PC-9 (cell line): ENCODE results near the gene MAPK10. TPM values are rescaled to one million over a fixed set of nuclear protein-coding genes. Genes with fewer than 3 reads are reported as not detected.

ENCODE experiments used
- BruUV-seq: library from RNA; stranded (reverse); fragments of 400-500 nt; replicated peaks from 2 replicates; lab custom pipeline; 2021; lab: Mats Ljungman, UMichigan
- CTCF ChIA-PET: fragments of 300-600 bp; sonication (Branson Sonifier 250); formaldehyde crosslinking; loops from one replicate; lab custom pipeline; 2022; ENCODE audit warnings: antibody characterized with exemption; lab: Charles Lee
- POLR2A ChIA-PET: fragments of 300-600 bp; sonication (Branson Sonifier 250); formaldehyde crosslinking; loops from one replicate; lab custom pipeline; 2022; ENCODE audit warnings: antibody characterized with exemption; ENCODE audit not compliant: unreplicated experiment; lab: Charles Lee
- DNase-seq, 2 experiments: peaks; one replicate each; pipeline versions ENCODE4 v3.0.0 to v3.0.0-alpha.2; 2015 to 2022; ENCODE audit warnings: mixed read lengths in 1 of 2
- H2AFZ ChIP-seq: fragments of 200-600 bp; sonication (generic); 2 replicates; pipeline ENCODE4 v1.8.1; 2017; ENCODE audit warnings: antibody characterized with exemption
- H3F3A ChIP-seq: fragments of 200-600 bp; sonication (generic); 2 replicates; pipeline ENCODE4 v1.8.1; 2017; ENCODE audit warnings: antibody characterized with exemption, mild to moderate bottlenecking, low read depth; ENCODE audit not compliant: insufficient read depth
- H3K27ac ChIP-seq: fragments of 200-600 bp; sonication (generic); 2 replicates; pipeline ENCODE4 v1.6.1; 2016; ENCODE audit warnings: mixed run types
- H3K27me3 ChIP-seq: fragments of 200-600 bp; sonication (generic); 2 replicates; pipeline ENCODE4 v1.6.1; 2016; ENCODE audit warnings: low read depth, mixed run types; ENCODE audit not compliant: insufficient read depth
- H3K36me3 ChIP-seq: fragments of 200-600 bp; sonication (generic); 2 replicates; pipeline ENCODE4 v1.6.1; 2016; ENCODE audit warnings: low read depth, mixed run types
- H3K4me1 ChIP-seq: fragments of 200-600 bp; sonication (generic); replicated peaks from 2 replicates; pipeline ENCODE4 v1.6.1; 2016; ENCODE audit warnings: mixed run types; ENCODE audit not compliant: insufficient read depth
- H3K4me2 ChIP-seq: fragments of 200-600 bp; sonication (generic); 2 replicates; pipeline ENCODE4 v1.6.1; 2017; ENCODE audit warnings: mixed run types
- H3K4me3 ChIP-seq: fragments of 200-600 bp; sonication (generic); 2 replicates; pipeline ENCODE4 v1.6.1; 2016; ENCODE audit warnings: mixed run types
- H3K79me2 ChIP-seq: fragments of 200-600 bp; sonication (generic); 2 replicates; pipeline ENCODE4 v1.6.1; 2017; ENCODE audit warnings: low read depth, mixed run types
- H3K9me2 ChIP-seq: fragments of 200-600 bp; sonication (generic); 2 replicates; pipeline ENCODE4 v1.8.1; 2017; ENCODE audit warnings: mild to moderate bottlenecking; ENCODE audit not compliant: insufficient read depth
- H3K9me3 ChIP-seq: fragments of 200-600 bp; sonication (generic); 2 replicates; pipeline ENCODE4 v1.8.1; 2016; ENCODE audit warnings: low read depth; ENCODE audit not compliant: insufficient read depth
- H4K20me1 ChIP-seq: fragments of 200-600 bp; sonication (generic); 2 replicates; pipeline ENCODE4 v1.8.1; 2017; ENCODE audit not compliant: insufficient read depth
- CTCF ChIP-seq: fragments of 200-600 bp; sonication (generic); conservative IDR thresholded peaks from 2 replicates; pipeline ENCODE4 v1.6.1; 2017; ENCODE audit warnings: mixed run types, antibody characterized with exemption, mild to moderate bottlenecking, moderate library complexity
- EZH2 ChIP-seq: fragments of 200-600 bp; sonication (generic); IDR thresholded peaks from 2 replicates; pipeline ENCODE4 v1.8.0; 2017; ENCODE audit warnings: antibody characterized with exemption, low read depth
- intact Hi-C: fragments of 100-400 bp; cut with micrococcal nuclease; formaldehyde crosslinking; loops from one replicate; pipeline ENCODE4 v1.10.0; 2022; ENCODE audit not compliant: unreplicated experiment
- total RNA-seq: library from RNA; stranded (reverse); gene quantifications from 2 replicates; pipeline ENCODE4 v1.2.3, GENCODE V29; 2021

Gene MAPK10
- total RNA-seq, 1 experiment from 2014 or later = 4.2 TPM

- no TSS peak for BruUV-seq
- no peak for DNase-seq
- CTCF ChIA-PET = no interaction called here
These were observed 339.9 kb downstream of the MAPK10 start for GRCh38 chr4:86019906-86020305.

DNA sequence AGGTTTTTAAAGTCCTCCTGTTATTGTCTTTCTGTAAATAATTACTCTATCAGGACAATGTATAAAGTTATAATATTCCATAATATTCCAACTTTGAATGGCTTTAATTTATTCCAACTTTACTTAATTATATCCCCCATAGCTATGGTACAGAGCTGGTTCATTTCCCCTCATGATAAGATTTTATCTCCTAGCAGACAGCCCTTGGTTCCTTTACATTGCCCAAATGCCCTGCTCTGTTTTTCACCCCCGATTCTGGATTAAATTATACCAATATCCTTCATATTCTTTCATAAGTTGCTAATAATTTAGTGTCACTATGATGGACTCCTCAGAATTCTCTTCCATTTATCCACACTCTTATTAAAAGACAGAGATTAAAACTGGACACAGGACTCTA, 340.5 kb downstream of the MAPK10 start:
- DNase-seq = no peak
- no peaks in the 10 kb centered on the region for H3F3A ChIP-seq
- H3K4me2 ChIP-seq = no peak overlapping the region
- no peak overlapping the region for H3K27ac ChIP-seq
- POLR2A ChIA-PET = interaction anchor here (0.6 kb wide), 1 partner anchor 241 kb away, joined by 3 read pairs; no protein-coding TSS in a partner anchor
- TF ChIP-seq CTCF = no peak
- TF ChIP-seq EZH2 = no peak
- no peaks in the 10 kb centered on the region for H3K9me3 ChIP-seq
- no peaks in the 10 kb centered on the region for H4K20me1 ChIP-seq
- no peaks in the 10 kb centered on the region for H3K79me2 ChIP-seq
- H3K4me1 ChIP-seq = no peaks in the 10 kb centered on the region
- H3K36me3 ChIP-seq = no peaks in the 10 kb centered on the region
- H3K27me3 ChIP-seq = no peaks in the 10 kb centered on the region
- intact Hi-C loops = no loop called here
- no peaks in the 10 kb centered on the region for H3K9me2 ChIP-seq
- BruUV-seq = no TSS peak
- no peak overlapping the region for H2AFZ ChIP-seq
- CTCF ChIA-PET = no interaction called here
- no peak overlapping the region for H3K4me3 ChIP-seq

More at GRCh38 chr4:86019906-86020305, 339.9 kb downstream of the MAPK10 start:
- TF ChIP-seq EZH2 = no peak
- TF ChIP-seq CTCF = no peak
- Histone ChIP-seq H3K79me2 (no peaks in the 10 kb centered on the region), H3K27ac (no peak overlapping the region), H4K20me1 (no peaks in the 10 kb centered on the region), H3K4me3 (no peak overlapping the region), H3K36me3 (no peaks in the 10 kb centered on the region), H3K4me2 (no peak overlapping the region), H3K4me1 (no peaks in the 10 kb centered on the region), H3F3A (no peaks in the 10 kb centered on the region), H3K9me3 (no peaks in the 10 kb centered on the region), H2AFZ (no peak overlapping the region), H3K27me3 (no peaks in the 10 kb centered on the region), H3K9me2 (no peaks in the 10 kb centered on the region)
- intact Hi-C loops = no loop called here
- POLR2A ChIA-PET = no interaction called here

- H3F3A ChIP-seq = no peaks in the 10 kb centered on the region
- no TSS peak for BruUV-seq
- no peaks in the 10 kb centered on the region for H3K36me3 ChIP-seq
- intact Hi-C loops = no loop called here
- CTCF ChIA-PET = interaction anchor here (0.6 kb wide), 1 partner anchor 219 kb away, joined by 3 read pairs; no protein-coding TSS in a partner anchor
- TF ChIP-seq EZH2 = no peak
- TF ChIP-seq CTCF = no peak
- H3K79me2 ChIP-seq = no peaks in the 10 kb centered on the region
- H3K4me2 ChIP-seq = no peak overlapping the region
- POLR2A ChIA-PET = no interaction called here
- no peak overlapping the region for H3K27ac ChIP-seq
- H3K27me3 ChIP-seq = no peaks in the 10 kb centered on the region
- DNase-seq = no peak
- no peaks in the 10 kb centered on the region for H3K4me1 ChIP-seq
- no peak overlapping the region for H2AFZ ChIP-seq
- H3K4me3 ChIP-seq = no peak overlapping the region
- no peaks in the 10 kb centered on the region for H4K20me1 ChIP-seq
- H3K9me3 ChIP-seq = no peaks in the 10 kb centered on the region
- H3K9me2 ChIP-seq = no peaks in the 10 kb centered on the region
These were observed 344.2 kb downstream of the MAPK10 start for GRCh38 chr4:86015412-86016350.
